GM23338 (cell line): ENCODE data around the gene EPHB6. TPM values are rescaled to one million over a fixed set of nuclear protein-coding genes. Genes with fewer than 3 reads are reported as not detected.

Source experiments
- ATAC-seq: fragments of 200-7000 bp; cut with Tn5 transposase; 3 replicates; pipeline ENCODE4 v1.9.1; 2020
- DNase-seq: peaks from one replicate; pipeline ENCODE4 v3.0.0-alpha.2; 2015; ENCODE audit warnings: low spot score
- H2AFZ ChIP-seq: fragments of 200-600 bp; sonication (generic); 2 replicates; pipeline ENCODE4 v1.8.0; 2016; ENCODE audit warnings: antibody characterized with exemption, mild to moderate bottlenecking, moderate library complexity
- H3F3A ChIP-seq: fragments of 200-600 bp; sonication (generic); replicated peaks from 2 replicates; pipeline ENCODE4 v1.8.0; 2017; ENCODE audit warnings: antibody characterized with exemption, mixed run types, low read depth
- H3K27ac ChIP-seq: fragments of 200-600 bp; sonication (generic); 2 replicates; pipeline ENCODE4 v1.6.1; 2016; ENCODE audit warnings: low read depth
- H3K27me3 ChIP-seq: fragments of 200-600 bp; sonication (generic); 2 replicates; pipeline ENCODE4 v1.8.0; 2016; ENCODE audit warnings: mild to moderate bottlenecking, mixed run types, moderate library complexity; ENCODE audit not compliant: insufficient read depth
- H3K36me3 ChIP-seq: fragments of 200-600 bp; sonication (generic); 2 replicates; pipeline ENCODE4 v1.8.0; 2016; ENCODE audit warnings: mild to moderate bottlenecking; ENCODE audit not compliant: insufficient read depth
- H3K4me1 ChIP-seq: fragments of 200-600 bp; sonication (generic); 2 replicates; pipeline ENCODE4 v1.8.0; 2016; ENCODE audit warnings: mild to moderate bottlenecking, moderate library complexity; ENCODE audit not compliant: insufficient read depth
- H3K4me2 ChIP-seq: fragments of 200-600 bp; sonication (generic); 2 replicates; pipeline ENCODE4 v1.7.1; 2017; ENCODE audit warnings: mixed run types
- H3K4me3 ChIP-seq: fragments of 200-600 bp; sonication (generic); 2 replicates; pipeline ENCODE4 v1.6.1; 2016; ENCODE audit warnings: mixed run types
- H3K79me2 ChIP-seq: fragments of 200-600 bp; sonication (generic); replicated peaks from 2 replicates; pipeline ENCODE4 v1.8.0; 2017; ENCODE audit warnings: mild to moderate bottlenecking; ENCODE audit not compliant: insufficient read depth
- H3K9me2 ChIP-seq: fragments of 200-600 bp; sonication (generic); 2 replicates; pipeline ENCODE4 v1.8.0; 2017; ENCODE audit not compliant: insufficient read depth
- H4K20me1 ChIP-seq: fragments of 200-600 bp; sonication (generic); replicated peaks from 2 replicates; pipeline ENCODE4 v1.8.0; 2017; ENCODE audit warnings: mild to moderate bottlenecking; ENCODE audit not compliant: insufficient read depth
- H3K27ac Mint-ChIP-seq: 2 replicates; pipeline ENCODE4 v1.8.0; 2020; ENCODE audit warnings: inconsistent platforms, mild to moderate bottlenecking, moderate library complexity, mixed read lengths
- H3K27me3 Mint-ChIP-seq: 3 replicates; pipeline ENCODE4 v1.8.0; 2022; ENCODE audit warnings: low read depth, mild to moderate bottlenecking, moderate library complexity, mixed read lengths, inconsistent platforms; ENCODE audit not compliant: insufficient read depth, poor library complexity
- H3K36me3 Mint-ChIP-seq: 3 replicates; pipeline ENCODE4 v1.8.0; 2021; ENCODE audit warnings: low read depth, mild to moderate bottlenecking, inconsistent platforms, moderate library complexity, mixed read lengths
- H3K4me1 Mint-ChIP-seq: 3 replicates; pipeline ENCODE4 v1.8.0; 2020; ENCODE audit warnings: mild to moderate bottlenecking, inconsistent platforms, mixed read lengths
- H3K4me3 Mint-ChIP-seq: 3 replicates; pipeline ENCODE4 v1.8.0; 2021; ENCODE audit warnings: moderate library complexity, mild to moderate bottlenecking, inconsistent platforms, mixed read lengths
- H3K9me3 Mint-ChIP-seq: 3 replicates; pipeline ENCODE4 v1.8.0; 2020; ENCODE audit warnings: moderate library complexity, mild to moderate bottlenecking, inconsistent platforms, mixed read lengths
- CREB1 ChIP-seq: fragments of 250-450 bp; sonication (Bioruptor Pico); IDR thresholded peaks from 2 replicates; pipeline ENCODE4 v1.5.0; 2020; ENCODE audit warnings: low read depth, mild to moderate bottlenecking, moderate library complexity
- ETS1 ChIP-seq: IDR thresholded peaks from 2 replicates; pipeline ENCODE4 v1.6.1; 2016; ENCODE audit warnings: antibody characterized with exemption
- EZH2 ChIP-seq: fragments of 200-600 bp; sonication (generic); IDR thresholded peaks from one replicate; pipeline ENCODE4 v1.8.0; 2017; ENCODE audit warnings: antibody characterized with exemption, mild to moderate bottlenecking, low read depth; ENCODE audit not compliant: unreplicated experiment
- EZH2phosphoT487 ChIP-seq: fragments of 200-600 bp; sonication (generic); IDR thresholded peaks from one replicate; pipeline ENCODE4 v1.8.1; 2018; ENCODE audit warnings: antibody characterized with exemption; ENCODE audit not compliant: unreplicated experiment
- JUNB ChIP-seq: IDR thresholded peaks from one replicate; pipeline ENCODE4 v1.6.1; 2016; ENCODE audit warnings: antibody characterized with exemption; ENCODE audit not compliant: unreplicated experiment
- NANOG ChIP-seq: IDR thresholded peaks from 2 replicates; pipeline ENCODE4 v1.6.1; 2016; ENCODE audit warnings: antibody characterized with exemption, borderline replicate concordance
- POLR2AphosphoS5 ChIP-seq: IDR thresholded peaks from 2 replicates; pipeline ENCODE4 v1.6.1; 2016; ENCODE audit warnings: antibody characterized with exemption, low read depth
- STAT1 ChIP-seq: IDR thresholded peaks from one replicate; pipeline ENCODE4 v1.6.1; 2016; ENCODE audit warnings: antibody characterized with exemption; ENCODE audit not compliant: unreplicated experiment
- ZNF114 ChIP-seq: fragments of 250-450 bp; sonication (Bioruptor Pico); IDR thresholded peaks from 2 replicates; pipeline ENCODE4 v1.5.0; 2020; ENCODE audit warnings: mild to moderate bottlenecking, moderate library complexity
- ZNF331 ChIP-seq: fragments of 250-450 bp; sonication (Bioruptor Pico); IDR thresholded peaks from 2 replicates; pipeline ENCODE4 v1.5.0; 2020; ENCODE audit warnings: low read depth, mild to moderate bottlenecking, moderate library complexity
- polyA plus RNA-seq: library from polyadenylated mRNA; unstranded; fragments of >200 nt; fragmentation: Nextera tagmentation; extraction: Ambion mirVana; gene quantifications from 2 replicates; pipeline ENCODE4 v1.2.1, GENCODE V29; 2016
- total RNA-seq: library from RNA; depleted of rRNA; stranded (reverse); fragments of >200 nt; shearing (Covaris generic); gene quantifications from 2 replicates; pipeline ENCODE4 v1.2.3, GENCODE V29; 2014
- TF ChIP-seq, protein P1 (sequence below): IDR thresholded peaks from one replicate; pipeline ENCODE4 v1.6.1; 2018; ENCODE audit warnings: antibody characterized with exemption; ENCODE audit not compliant: unreplicated experiment
- TF ChIP-seq, protein P2 (sequence below), 2 experiments: fragments of 200-600 bp in 1 of 2; sonication (generic) in 1 of 2; conservative IDR thresholded peaks; 2 replicates each; pipeline versions ENCODE4 v1.5.1 to v1.6.1; 2016 to 2017; ENCODE audit warnings: antibody characterized with exemption in 2 of 2, low read depth in 2 of 2, mild to moderate bottlenecking in 2 of 2, moderate library complexity in 1 of 2
- TF ChIP-seq, protein P3 (sequence below): fragments of 250-450 bp; sonication (Bioruptor Pico); IDR thresholded peaks from 2 replicates; pipeline ENCODE4 v1.5.0; 2020; ENCODE audit warnings: mild to moderate bottlenecking, moderate library complexity

Gene EPHB6
- total and polyA plus RNA-seq, 2 experiments from 2014 or later, result 20.8 to 27.5 TPM

DNA sequence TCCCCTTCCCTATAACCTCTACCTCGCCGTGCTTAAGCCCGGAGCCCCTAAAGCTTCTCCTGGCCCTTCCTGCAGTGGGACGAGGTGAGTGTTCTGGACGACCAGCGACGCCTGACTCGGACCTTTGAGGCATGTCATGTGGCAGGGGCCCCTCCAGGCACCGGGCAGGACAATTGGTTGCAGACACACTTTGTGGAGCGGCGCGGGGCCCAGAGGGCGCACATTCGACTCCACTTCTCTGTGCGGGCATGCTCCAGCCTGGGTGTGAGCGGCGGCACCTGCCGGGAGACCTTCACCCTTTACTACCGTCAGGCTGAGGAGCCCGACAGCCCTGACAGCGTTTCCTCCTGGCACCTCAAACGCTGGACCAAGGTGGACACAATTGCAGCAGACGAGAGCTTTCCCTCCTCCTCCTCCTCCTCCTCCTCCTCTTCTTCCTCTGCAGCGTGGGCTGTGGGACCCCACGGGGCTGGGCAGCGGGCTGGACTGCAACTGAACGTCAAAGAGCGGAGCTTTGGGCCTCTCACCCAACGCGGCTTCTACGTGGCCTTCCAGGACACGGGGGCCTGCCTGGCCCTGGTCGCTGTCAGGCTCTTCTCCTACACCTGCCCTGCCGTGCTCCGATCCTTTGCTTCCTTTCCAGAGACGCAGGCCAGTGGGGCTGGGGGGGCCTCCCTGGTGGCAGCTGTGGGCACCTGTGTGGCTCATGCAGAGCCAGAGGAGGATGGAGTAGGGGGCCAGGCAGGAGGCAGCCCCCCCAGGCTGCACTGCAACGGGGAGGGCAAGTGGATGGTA lies 9.2 kb downstream of the EPHB6 start:
- no peaks in the 10 kb centered on the region for H3K79me2 ChIP-seq
- H3K4me1 ChIP-seq, result peaks cover 26% of the 10 kb centered on the region
- no peak for DNase-seq
- Mint-ChIP-seq H3K27ac (no peak overlapping the region), H3K36me3 (no peaks in the 10 kb centered on the region; the same call in 2 of the 3 replicates), H3K9me3 (no peaks in the 10 kb centered on the region), H3K27me3 (peaks cover 11% of the 10 kb centered on the region), H3K4me3 (no peak overlapping the region), H3K4me1 (peaks cover 36% of the 10 kb centered on the region)
- H3K9me2 ChIP-seq, result no peaks in the 10 kb centered on the region
- no peak for ATAC-seq
- no peak overlapping the region for H3K4me2 ChIP-seq
- H3K4me3 ChIP-seq, result no peak overlapping the region
- no peak overlapping the region for H3K27ac ChIP-seq
- H3F3A ChIP-seq, result no peaks in the 10 kb centered on the region
- no peaks in the 10 kb centered on the region for H3K27me3 ChIP-seq
- H2AFZ ChIP-seq, result no peak overlapping the region
- H4K20me1 ChIP-seq, result no peaks in the 10 kb centered on the region
- TF ChIP-seq, protein P1, sequence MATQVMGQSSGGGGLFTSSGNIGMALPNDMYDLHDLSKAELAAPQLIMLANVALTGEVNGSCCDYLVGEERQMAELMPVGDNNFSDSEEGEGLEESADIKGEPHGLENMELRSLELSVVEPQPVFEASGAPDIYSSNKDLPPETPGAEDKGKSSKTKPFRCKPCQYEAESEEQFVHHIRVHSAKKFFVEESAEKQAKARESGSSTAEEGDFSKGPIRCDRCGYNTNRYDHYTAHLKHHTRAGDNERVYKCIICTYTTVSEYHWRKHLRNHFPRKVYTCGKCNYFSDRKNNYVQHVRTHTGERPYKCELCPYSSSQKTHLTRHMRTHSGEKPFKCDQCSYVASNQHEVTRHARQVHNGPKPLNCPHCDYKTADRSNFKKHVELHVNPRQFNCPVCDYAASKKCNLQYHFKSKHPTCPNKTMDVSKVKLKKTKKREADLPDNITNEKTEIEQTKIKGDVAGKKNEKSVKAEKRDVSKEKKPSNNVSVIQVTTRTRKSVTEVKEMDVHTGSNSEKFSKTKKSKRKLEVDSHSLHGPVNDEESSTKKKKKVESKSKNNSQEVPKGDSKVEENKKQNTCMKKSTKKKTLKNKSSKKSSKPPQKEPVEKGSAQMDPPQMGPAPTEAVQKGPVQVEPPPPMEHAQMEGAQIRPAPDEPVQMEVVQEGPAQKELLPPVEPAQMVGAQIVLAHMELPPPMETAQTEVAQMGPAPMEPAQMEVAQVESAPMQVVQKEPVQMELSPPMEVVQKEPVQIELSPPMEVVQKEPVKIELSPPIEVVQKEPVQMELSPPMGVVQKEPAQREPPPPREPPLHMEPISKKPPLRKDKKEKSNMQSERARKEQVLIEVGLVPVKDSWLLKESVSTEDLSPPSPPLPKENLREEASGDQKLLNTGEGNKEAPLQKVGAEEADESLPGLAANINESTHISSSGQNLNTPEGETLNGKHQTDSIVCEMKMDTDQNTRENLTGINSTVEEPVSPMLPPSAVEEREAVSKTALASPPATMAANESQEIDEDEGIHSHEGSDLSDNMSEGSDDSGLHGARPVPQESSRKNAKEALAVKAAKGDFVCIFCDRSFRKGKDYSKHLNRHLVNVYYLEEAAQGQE, result no peak
- no peak for TF ChIP-seq ETS1
- no peak for TF ChIP-seq CREB1 (CRISPR knock-in tag)
- TF ChIP-seq NANOG, result no peak
- TF ChIP-seq ZNF331 (CRISPR knock-in tag), result no peak
- TF ChIP-seq EZH2, result no peak
- no peak for TF ChIP-seq JUNB
- TF ChIP-seq POLR2AphosphoS5, result no peak
- no peak for TF ChIP-seq EZH2phosphoT487
- no peak for TF ChIP-seq STAT1
- TF ChIP-seq ZNF114 (CRISPR knock-in tag), result no peak
- TF ChIP-seq, protein P2, sequence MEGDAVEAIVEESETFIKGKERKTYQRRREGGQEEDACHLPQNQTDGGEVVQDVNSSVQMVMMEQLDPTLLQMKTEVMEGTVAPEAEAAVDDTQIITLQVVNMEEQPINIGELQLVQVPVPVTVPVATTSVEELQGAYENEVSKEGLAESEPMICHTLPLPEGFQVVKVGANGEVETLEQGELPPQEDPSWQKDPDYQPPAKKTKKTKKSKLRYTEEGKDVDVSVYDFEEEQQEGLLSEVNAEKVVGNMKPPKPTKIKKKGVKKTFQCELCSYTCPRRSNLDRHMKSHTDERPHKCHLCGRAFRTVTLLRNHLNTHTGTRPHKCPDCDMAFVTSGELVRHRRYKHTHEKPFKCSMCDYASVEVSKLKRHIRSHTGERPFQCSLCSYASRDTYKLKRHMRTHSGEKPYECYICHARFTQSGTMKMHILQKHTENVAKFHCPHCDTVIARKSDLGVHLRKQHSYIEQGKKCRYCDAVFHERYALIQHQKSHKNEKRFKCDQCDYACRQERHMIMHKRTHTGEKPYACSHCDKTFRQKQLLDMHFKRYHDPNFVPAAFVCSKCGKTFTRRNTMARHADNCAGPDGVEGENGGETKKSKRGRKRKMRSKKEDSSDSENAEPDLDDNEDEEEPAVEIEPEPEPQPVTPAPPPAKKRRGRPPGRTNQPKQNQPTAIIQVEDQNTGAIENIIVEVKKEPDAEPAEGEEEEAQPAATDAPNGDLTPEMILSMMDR (conservative IDR thresholded peaks at IDR 0.05; ENCODE audit: low read depth in 2 of 2), result no peak
- TF ChIP-seq, protein P3, sequence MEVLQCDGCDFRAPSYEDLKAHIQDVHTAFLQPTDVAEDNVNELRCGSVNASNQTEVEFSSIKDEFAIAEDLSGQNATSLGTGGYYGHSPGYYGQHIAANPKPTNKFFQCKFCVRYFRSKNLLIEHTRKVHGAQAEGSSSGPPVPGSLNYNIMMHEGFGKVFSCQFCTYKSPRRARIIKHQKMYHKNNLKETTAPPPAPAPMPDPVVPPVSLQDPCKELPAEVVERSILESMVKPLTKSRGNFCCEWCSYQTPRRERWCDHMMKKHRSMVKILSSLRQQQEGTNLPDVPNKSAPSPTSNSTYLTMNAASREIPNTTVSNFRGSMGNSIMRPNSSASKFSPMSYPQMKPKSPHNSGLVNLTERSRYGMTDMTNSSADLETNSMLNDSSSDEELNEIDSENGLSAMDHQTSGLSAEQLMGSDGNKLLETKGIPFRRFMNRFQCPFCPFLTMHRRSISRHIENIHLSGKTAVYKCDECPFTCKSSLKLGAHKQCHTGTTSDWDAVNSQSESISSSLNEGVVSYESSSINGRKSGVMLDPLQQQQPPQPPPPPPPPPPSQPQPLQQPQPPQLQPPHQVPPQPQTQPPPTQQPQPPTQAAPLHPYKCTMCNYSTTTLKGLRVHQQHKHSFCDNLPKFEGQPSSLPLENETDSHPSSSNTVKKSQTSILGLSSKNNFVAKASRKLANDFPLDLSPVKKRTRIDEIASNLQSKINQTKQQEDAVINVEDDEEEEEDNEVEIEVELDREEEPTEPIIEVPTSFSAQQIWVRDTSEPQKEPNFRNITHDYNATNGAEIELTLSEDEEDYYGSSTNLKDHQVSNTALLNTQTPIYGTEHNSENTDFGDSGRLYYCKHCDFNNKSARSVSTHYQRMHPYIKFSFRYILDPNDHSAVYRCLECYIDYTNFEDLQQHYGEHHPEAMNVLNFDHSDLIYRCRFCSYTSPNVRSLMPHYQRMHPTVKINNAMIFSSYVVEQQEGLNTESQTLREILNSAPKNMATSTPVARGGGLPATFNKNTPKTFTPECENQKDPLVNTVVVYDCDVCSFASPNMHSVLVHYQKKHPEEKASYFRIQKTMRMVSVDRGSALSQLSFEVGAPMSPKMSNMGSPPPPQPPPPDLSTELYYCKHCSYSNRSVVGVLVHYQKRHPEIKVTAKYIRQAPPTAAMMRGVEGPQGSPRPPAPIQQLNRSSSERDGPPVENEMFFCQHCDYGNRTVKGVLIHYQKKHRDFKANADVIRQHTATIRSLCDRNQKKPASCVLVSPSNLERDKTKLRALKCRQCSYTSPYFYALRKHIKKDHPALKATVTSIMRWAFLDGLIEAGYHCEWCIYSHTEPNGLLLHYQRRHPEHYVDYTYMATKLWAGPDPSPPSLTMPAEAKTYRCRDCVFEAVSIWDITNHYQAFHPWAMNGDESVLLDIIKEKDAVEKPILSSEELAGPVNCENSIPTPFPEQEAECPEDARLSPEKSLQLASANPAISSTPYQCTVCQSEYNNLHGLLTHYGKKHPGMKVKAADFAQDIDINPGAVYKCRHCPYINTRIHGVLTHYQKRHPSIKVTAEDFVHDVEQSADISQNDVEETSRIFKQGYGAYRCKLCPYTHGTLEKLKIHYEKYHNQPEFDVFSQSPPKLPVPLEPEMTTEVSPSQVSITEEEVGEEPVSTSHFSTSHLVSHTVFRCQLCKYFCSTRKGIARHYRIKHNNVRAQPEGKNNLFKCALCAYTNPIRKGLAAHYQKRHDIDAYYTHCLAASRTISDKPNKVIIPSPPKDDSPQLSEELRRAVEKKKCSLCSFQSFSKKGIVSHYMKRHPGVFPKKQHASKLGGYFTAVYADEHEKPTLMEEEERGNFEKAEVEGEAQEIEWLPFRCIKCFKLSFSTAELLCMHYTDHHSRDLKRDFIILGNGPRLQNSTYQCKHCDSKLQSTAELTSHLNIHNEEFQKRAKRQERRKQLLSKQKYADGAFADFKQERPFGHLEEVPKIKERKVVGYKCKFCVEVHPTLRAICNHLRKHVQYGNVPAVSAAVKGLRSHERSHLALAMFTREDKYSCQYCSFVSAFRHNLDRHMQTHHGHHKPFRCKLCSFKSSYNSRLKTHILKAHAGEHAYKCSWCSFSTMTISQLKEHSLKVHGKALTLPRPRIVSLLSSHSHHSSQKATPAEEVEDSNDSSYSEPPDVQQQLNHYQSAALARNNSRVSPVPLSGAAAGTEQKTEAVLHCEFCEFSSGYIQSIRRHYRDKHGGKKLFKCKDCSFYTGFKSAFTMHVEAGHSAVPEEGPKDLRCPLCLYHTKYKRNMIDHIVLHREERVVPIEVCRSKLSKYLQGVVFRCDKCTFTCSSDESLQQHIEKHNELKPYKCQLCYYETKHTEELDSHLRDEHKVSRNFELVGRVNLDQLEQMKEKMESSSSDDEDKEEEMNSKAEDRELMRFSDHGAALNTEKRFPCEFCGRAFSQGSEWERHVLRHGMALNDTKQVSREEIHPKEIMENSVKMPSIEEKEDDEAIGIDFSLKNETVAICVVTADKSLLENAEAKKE (CRISPR knock-in tag), result no peak
- no peaks in the 10 kb centered on the region; the same call in none of the 2 replicates for H3K36me3 ChIP-seq
